ENCODE results near the gene CDK13.

CDK13 gene

DNA sequence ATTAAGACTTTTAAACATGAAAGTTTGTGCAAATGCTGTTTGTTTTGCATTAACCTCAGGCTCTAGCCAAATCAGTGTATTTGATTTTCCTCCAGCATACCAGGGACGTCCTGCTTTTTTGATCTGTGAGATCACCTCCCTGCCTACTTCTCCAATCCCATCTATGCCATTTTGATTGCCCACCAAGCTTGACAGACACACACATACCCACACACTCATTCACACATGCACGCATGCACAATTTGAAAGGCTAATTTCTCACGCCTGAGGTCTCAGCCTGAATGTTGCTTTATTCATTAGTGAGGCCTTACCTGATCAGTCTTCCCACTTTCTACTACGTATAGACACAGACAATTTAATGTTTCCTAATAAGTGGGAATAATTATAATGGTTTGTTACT lies 53.5 kb downstream of the CDK13 start:
- FAIRE-seq (no peak), DNase-seq (ENCODE audit: insufficient read length, low spot score) (no peak)

DNA sequence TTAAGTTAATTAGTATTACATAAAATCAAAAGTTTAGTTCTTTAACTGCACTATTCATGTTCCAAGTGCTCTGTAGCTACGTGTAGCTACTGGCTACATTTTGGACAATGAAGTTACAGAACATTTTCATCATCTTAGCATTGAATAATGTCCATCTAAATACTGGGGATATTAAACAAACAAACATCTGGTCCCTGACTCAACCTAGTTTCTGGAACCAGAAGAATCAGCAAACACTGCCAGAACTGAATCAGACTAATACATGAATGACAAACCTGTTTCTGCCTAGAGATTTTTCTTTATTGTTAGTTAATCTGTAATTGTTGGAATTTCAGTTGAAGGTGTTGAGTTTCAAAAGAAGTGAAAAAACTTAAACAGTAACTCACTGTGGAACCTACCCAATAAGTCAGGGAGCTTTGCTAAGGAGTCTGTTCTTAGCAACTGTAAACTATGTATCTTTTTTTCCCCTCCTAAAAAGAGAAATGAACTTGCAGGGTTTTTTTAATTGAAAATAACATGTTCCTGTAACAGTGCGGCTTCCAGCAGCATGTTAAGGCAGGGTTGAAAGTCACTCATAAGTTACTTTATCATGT lies 58.3 kb downstream of the CDK13 start:
- FAIRE-seq (peak; percentile 77), DNase-seq (ENCODE audit: insufficient read length, low spot score) (no peak)

DNA sequence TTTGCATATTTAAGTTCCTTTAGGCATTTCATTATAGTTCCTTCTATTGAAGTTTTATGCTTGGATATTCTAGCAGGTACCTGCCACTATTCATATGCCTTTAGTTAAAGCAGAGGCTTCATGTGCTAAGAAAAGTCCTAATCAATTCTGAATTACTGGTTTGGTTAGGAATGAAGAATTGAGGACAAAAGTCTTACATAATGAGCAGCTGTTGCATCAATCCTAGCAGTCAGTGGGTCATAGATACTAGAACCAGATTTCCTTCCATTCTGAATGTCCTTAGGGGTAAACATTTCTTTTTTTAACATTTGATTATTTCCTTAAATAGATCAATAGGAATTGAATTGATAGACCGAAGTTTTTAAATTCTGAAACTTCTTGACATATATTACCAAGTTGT lies 59.2 kb downstream of the CDK13 start:
- DNase-seq (ENCODE audit: insufficient read length, low spot score) (no peak), FAIRE-seq (no peak)

DNA sequence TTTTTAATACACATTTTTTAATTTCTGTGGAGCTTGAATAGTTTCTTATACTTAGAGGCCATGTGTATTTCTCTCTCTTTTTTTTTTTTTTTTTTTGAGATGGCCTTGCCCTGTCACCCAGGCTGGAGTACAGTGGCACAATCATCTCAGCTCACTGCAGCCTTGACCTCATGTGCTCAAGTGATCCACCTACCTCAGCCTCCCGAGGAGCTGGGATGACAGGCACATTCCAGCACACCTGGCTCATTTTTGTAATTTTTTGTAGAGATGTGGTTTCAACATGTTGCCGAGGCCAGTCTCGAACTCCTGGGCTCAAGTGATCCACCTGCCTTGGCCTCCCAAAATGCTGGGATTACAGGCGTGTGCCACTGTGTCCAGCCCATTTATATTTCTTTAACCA lies 64.3 kb downstream of the CDK13 start:
- no peak for FAIRE-seq
- no peak for DNase-seq (ENCODE audit: insufficient read length, low spot score)

DNA sequence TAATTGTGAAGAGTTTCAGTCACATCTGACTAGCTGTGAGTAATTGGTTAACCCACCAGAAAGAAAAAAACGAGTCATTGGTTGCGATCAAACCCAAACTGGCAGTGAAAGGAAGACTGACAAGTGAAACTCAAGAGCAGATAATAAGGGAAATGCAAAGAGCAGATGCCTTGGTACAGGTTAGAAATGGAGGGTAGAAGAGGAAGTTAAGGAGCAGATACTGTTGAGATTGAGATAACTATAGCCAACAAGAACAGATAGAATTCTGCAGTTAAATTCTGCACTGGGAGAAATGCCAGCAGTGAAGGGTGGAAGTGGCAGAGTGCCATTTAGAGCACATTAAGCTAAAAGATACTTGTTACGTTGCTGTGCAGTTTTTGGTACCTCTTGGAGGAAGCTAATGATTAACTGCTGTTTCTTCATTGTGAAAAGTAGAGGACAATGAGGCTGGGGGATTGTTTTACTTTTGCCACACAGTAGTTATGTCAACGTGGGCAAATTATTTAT lies 65.8 kb downstream of the CDK13 start:
- peak; percentile 91 for FAIRE-seq

DNA sequence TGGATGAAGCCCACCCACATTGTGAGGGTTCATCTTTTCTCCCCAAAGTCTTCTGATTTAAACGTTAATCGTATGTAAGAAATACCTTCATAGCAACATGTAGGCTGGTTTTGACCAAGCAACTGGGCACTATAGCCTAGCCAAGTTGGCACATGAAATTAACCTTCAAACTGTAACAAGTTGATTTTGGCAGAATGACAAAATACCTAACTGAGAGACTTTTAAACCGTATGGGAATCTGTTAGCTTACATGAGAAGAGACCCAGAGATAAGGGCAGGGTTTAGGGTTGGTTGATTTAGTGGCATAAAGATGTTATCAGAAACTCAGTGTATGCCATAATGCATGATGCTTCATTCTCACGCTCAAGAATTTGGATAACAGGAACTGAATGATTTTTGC lies 69.5 kb downstream of the CDK13 start:
- no peak for DNase-seq (ENCODE audit: insufficient read length, low spot score)
- FAIRE-seq = no peak

More for the DNA sequence above, 65.8 kb downstream of the CDK13 start:
- peak; percentile 59 for DNase-seq (ENCODE audit: insufficient read length, low spot score)

DNA sequence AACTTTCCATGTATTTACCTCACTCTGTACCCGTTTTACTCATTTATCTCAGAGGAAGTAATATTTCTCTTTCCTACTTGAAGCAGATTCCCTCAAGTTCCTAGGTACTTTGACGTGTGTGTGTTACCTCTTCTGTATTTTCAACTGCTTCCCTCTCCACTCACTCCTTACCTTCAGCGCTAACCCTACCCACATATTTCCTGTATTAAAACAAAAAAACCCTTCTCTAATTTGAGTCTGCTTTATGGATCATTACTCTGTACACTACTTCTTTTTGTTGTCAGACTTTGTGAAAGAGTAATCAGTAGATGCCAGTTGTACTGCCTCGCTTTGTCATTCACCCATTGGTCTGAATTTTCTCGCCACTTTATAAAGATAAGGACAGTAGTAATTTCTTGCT lies 74.0 kb downstream of the CDK13 start:
- FAIRE-seq (no peak), DNase-seq (ENCODE audit: insufficient read length, low spot score) (no peak)

DNA sequence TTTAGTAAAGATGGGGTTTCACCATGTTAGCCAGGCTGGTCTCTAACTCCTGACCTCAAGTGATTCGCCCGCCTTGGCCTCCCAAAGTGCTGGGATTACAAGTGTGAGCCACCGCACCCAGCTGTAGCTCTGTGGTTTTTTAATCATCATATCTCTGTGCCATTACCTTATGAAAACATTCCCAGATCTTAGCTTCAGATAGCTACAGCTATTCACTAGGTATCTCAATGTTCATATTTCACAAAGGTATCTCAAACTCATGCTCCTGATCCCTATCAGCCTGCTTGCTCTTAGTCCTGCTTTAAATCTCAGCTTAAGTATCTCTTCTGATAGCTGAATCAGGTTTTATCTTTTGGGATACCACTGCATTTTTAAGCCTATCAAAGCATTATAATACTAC lies 74.8 kb downstream of the CDK13 start:
- FAIRE-seq (no peak), DNase-seq (ENCODE audit: insufficient read length, low spot score) (no peak)

DNA sequence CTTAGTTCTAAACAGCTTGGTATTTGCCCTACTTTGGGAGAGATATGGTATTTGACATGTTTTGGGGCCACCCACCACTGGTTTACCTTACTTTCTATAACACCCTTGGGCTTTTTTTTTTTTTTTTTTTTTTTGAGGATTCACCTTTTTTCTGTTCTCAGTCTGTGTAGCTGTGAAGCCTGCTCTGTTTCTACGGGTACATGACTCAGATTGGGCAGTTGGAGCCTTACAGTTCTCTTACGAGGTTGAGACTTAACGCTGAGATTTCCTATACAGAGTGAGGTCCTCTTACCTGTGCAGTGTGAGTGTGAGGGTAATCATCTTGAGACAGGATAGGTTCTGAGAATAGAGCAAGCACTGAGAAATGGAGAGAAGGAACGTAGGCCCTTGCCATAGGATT lies 77.5 kb downstream of the CDK13 start:
- DNase-seq (ENCODE audit: insufficient read length, low spot score) (no peak), FAIRE-seq (no peak)

DNA sequence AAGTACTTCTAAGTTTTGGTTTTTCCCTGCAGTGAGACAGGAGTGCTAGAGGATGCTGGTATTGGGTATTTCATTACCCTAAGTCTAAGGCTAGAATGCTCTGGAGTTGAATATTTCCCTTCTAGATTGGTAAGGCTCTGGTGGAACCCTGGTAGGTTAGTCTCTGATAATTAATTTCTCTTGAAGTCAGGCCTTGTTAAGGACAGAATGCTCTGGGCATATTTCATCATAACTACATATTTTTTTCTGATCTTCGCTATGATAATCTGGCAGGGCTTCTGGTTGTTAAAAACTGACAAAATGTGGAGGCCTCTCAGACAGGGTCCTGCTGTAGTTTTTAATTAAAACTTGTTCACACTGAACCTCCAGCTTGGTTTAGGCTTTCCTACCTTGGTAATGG lies 83.8 kb downstream of the CDK13 start:
- FAIRE-seq = no peak
- DNase-seq (ENCODE audit: insufficient read length, low spot score) = no peak

DNA sequence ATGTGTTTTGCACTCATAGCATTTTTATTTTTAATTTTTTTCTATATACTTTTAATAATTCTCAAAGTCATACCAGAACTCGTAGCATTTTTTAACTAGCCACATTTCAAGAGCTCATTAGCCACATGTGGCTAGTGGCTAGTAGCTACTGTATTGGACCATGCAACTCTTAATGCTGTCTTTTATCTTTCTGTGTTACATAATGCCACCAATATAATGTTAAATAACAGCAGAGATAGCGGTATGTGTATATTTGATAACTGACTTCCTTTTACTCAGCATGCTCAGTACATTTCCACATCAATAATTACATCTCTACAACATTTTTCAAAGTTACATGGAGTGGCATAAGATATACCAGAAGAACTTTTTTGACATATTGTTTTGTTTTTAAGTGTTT lies 91.4 kb downstream of the CDK13 start:
- no peak for FAIRE-seq
- no peak for DNase-seq (ENCODE audit: insufficient read length, low spot score)

DNA sequence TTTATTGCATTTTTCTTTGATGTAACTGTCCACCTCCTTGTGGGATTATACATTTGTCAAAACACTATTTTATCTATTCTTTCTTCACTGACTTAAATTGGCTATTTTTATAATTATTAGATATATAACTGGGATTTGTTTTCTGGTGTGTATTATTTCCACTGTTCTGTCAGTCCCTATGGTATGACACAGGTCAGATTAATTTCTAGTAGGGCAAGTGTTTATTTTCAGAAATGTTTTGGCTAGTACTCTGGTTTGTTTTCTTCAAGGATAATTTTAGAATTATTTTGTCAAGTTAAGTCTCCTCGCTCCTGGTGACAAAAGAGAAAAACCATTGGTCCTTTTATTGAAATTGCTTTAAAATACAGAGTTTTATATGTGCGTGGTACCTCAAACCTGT lies 93.1 kb downstream of the CDK13 start:
- FAIRE-seq (no peak), DNase-seq (ENCODE audit: insufficient read length, low spot score) (no peak)

DNA sequence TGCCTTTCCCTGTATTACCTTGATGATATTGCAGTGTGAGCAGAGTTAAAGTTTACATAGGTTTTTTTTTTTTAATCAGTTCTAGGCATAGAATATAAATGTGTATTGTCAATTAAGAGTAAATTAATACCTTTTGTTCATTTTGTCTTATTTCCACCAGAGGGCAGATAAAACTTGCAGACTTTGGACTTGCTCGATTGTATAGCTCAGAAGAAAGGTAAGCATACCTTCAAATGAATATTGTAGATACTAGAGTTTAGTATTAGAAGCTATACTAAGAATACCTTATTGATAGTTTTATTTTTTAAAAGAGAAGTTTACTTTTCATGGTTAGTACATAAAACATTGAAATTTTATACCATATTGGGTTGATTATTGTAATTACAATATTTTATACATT lies 97.6 kb downstream of the CDK13 start:
- DNase-seq (ENCODE audit: insufficient read length, low spot score) (no peak), FAIRE-seq (no peak)

DNA sequence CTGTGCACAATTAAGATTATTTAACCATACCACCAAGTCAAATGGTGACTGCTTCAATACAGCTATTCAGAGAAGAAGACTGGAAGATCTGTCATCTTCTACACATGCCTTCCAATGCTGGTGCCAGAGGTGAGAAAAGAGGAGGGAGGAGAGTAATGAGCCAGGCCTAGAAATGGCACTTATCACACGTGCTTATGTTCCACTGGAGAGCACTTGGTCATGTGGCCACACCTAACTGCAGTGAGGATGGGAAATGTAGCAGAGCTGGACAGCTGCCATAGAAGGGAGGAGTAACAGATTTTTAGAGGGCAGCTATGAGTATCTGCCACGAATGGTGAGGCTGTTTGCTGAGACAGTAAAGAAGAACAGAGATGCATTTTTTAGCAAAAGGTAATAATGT lies 107.2 kb downstream of the CDK13 start:
- DNase-seq (ENCODE audit: insufficient read length, low spot score) = no peak
- no peak for FAIRE-seq

DNA sequence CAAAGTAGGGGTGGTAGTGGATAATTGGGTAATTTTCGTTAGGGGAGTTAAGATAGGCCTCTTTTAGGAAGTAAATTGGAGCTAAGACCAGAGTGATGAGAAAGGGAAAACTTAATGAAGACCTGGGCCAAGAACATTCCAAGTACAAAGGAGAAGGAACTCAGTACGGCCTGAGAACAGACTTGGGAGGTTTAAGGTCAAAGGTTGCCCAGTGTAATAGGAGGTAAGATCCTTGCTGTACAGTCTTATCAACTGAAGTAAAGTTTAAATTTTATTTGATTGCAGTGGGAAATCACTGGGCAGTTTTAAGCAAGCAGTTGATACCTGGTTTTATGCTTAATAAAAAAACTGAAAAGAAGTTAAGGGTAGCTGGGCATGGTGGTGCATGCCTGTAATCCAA lies 108.0 kb downstream of the CDK13 start:
- no peak for FAIRE-seq
- DNase-seq (ENCODE audit: insufficient read length, low spot score) = no peak

DNA sequence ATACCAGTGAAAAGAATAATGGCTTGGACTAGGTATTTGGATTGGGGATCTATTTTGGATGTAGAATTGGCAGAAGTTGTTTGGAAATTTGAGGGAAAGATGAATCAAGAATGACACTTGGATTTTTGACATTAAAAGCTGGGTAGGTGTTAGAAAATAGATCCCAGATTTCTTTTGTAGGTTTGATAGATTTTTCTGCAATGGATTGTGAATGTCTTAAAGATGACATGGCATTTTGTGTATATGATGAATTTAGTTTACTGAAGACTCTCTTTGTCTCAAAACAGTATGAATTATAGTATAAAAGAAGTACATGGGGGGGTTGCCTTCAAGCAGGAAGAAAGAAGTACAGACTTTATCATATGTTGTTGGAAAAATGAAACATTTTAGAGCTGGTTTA lies 108.6 kb downstream of the CDK13 start:
- no peak for DNase-seq (ENCODE audit: insufficient read length, low spot score)
- FAIRE-seq = no peak

DNA sequence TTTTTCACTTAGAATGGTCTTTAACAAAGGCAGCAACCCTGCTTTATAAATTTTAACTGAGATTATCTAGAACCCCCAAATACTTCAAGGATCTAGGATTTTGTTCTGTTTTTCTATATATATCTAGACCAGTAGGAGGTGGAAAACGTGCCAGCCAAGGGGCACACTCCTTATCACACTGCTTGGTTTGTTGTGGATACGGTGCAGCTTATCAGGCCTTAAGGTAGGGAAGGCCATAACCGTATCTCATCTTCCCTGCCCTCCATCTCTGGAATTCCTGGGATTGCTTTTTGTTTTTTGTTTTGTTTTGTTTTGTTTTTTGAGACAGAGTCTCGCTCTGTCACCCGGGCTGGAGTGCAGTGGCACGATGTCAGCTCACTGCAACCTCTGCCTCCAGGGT lies 109.0 kb downstream of the CDK13 start:
- DNase-seq (ENCODE audit: insufficient read length, low spot score) (no peak), FAIRE-seq (no peak)

DNA sequence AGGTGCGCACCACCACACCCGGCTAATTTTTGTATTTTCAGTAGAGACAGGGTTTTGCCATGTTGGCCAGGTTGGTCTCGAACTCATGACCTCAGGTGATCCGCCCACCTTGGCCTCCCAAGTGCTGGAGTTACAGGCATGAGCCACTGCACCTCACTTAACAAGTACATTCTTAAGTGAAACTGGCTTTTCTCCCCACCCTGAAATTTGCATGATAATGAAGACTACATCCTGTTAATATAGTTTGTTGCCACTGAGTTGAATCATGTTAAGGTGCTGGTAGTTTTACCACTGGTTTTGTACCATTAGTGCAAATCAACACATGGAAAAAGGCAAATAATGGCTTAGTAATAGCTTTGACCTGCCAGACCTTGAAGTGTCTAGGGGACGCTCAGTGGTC lies 122.2 kb downstream of the CDK13 start:
- no peak for FAIRE-seq
- DNase-seq (ENCODE audit: insufficient read length, low spot score) = no peak

DNA sequence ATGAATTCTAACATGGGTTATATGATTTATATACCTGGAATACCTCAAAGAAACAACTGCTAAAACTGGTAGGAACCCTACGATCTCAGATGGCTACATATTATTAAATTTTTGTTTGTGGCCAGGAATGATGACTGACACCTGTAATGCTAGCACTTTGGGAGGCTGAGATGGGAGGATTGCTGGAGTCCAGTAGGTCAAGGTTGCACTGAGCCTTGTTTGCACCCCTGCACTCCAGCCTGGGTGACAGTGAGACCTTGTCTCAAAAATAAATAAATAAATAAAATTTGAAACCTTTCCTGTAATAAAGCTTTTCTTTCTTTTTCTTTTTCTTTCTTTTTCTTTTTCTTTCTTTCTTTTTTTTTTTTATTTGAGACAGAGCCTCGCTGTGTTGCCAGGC lies 123.2 kb downstream of the CDK13 start:
- no peak for DNase-seq (ENCODE audit: insufficient read length, low spot score)
- FAIRE-seq = no peak

DNA sequence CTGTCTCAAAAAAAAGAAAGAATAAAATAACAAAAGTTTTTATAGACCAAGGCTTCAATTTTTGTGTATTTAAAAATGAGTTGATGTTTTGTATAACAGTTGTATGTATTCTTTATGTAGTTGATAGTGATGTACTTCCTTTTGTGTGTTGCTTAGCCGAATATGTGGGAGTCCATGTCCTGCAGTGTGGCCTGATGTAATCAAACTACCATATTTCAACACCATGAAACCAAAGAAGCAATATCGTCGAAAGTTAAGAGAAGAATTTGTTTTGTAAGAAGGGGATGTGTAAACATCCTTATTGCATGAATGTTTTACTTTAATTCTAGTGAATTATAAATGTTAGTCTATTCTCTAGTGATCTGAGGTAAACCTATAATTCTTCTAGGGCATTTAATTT lies 127.8 kb downstream of the CDK13 start:
- FAIRE-seq (no peak), DNase-seq (ENCODE audit: insufficient read length, low spot score) (no peak)

DNA sequence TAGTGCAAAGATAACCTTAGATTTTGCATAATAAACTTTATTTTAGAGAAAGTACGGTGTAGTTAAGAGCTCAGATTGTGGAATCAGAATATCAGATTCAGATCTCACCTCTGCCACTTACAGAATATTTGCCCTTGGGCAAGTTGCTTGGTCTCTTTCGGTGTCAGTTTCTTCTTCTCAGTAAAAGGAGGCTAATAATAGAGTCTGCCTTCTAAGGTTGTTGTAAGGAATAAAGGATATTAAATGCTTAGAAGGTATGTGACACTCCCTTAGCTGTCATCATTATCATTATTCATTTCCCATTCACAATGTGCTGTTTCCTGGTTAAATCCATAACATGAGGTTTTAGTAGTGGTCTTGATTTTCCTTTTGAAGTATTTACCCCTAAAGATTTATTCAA lies 142.1 kb downstream of the CDK13 start:
- no peak for FAIRE-seq
- no peak for DNase-seq (ENCODE audit: insufficient read length, low spot score)

DNA sequence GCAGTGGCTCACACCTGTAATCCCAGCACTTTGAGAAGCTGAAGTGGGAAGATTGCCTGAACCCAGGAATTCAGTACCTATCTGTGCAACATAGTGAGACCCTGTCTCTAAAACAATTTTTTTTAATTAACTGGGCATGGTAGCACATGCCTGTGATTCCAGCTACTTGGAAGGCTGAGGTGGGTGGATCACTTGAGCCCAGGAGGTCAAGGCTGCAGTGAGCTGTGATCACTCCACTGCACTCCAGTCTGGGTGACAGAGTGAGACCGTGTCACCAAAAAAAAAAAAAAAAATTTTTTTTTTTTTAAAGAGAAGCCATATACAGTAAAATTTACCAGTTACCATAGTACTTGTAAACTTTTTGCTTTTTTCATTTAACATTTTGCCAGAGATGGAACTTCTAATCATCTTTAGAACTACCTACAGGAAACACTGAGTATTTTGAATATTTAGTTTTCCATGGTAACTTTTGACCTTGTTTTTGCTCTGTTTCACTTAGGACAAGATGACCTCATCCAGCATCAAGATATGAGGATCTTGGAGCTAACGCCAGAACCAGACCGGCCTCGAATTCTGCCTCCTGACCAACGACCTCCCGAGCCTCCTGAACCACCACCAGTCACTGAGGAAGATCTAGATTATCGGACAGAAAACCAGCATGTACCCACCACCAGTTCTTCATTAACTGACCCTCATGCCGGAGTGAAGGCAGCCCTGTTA lies 143.7 kb downstream of the CDK13 start:
- FAIRE-seq = no peak
- no peak for DNase-seq (ENCODE audit: insufficient read length, low spot score)

DNA sequence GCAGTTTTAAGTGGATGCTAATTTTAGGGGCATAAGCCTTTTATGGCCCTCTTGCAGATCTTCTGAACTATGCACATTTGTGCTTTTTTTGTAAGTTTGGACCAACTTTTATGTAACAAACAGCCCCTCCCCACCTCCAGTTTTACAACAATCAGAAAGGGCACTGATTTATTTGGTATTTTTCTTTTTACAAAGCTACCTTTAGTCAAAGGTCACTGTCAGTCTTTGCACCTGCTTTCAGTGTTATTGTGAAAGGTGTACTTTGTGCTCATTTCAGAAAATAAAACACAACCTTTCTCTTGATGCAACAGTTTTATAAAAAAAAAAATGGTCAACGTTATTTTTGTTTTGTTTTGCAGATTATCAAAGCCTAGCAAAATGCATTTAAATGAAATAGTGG lies 145.2 kb downstream of the CDK13 start:
- DNase-seq (ENCODE audit: insufficient read length, low spot score) (no peak), FAIRE-seq (no peak)
